Measurements from ENCODE around the gene OBSCN. TPM values are rescaled to one million over a fixed set of nuclear protein-coding genes. Genes with fewer than 3 reads are reported as not detected.

Gene OBSCN
- total RNA-seq, 1 experiment from 2014 or later, result 0.87 TPM

DNA sequence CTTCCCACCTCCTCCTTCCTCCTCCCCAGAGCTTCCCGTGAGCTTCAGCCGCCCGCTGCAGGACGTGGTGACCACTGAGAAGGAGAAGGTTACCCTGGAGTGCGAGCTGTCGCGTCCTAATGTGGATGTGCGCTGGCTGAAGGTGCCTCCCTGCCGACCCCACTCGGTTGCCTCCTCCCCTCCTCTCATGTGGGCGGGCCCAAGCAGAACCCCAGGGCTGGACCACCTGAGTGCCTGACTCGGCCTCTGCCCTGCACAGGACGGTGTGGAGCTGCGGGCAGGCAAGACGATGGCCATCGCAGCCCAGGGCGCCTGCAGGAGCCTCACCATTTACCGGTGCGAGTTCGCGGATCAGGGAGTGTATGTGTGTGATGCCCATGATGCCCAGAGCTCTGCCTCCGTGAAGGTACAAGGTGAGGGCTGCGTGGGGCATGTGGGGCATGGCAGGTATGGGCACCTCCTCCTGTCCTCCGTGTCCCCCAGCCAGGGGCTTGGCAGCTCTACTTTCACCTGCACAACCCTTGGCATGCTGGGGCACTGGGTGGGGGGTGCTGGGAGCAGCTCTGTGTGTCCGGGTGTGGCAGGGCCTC is 69.2 kb downstream of the OBSCN start:
- Histone ChIP-seq H3K27ac (no peak overlapping the region), H3K9me3 (replicated peaks) (no peaks in the 10 kb centered on the region), H3K36me3 (no peaks in the 10 kb centered on the region), H3K27me3 (replicated peaks) (peaks cover 7% of the 10 kb centered on the region), H3K4me3 (no peak overlapping the region), H3K4me1 (replicated peaks) (peaks cover 10% of the 10 kb centered on the region)
- no peak for DNase-seq (ENCODE audit: low read depth in 1 of 2, low spot score in 2 of 2)

DNA sequence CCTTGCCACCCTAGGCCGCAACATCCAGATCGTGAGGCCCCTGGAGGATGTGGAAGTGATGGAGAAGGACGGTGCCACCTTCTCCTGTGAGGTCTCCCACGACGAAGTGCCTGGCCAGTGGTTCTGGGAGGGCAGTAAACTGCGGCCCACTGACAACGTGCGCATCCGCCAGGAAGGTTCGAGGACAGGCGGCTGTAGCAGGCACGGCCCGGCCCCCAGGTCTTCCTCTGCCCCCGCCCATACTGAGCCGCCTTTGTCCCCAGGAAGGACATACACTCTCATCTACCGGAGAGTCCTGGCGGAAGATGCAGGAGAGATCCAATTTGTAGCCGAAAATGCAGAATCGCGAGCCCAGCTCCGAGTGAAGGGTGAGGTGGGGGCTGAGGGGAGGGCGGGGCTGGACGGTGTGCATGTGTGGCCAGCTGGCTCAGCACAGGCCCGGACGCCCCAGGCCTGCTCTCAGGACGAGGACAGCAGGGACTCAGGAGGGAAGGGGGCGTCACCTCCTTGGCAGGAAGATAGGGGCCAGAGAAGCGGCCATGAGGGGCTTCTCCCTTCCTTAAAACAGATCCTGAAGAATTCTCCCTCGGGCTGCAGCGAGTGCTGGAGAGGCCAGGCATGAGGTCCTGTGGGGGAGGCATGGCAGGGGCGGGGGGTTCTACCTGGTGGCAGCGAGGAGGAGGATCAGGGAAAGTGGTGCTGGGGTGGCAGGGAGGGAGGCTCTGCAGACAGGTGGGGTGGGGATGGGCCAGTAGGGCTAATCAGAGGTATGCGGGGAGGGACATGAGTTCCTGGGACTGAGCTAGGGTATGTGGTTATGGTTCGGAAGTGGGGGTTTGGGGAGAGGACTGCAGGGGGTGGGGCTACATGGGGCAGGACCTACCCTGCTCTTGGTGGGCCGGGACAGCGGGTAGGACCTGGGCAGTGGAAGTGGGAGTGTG is 69.9 kb downstream of the OBSCN start:
- Histone ChIP-seq H3K27me3 (replicated peaks) (peaks cover 7% of the 10 kb centered on the region), H3K9me3 (replicated peaks) (no peaks in the 10 kb centered on the region), H3K27ac (no peak overlapping the region), H3K36me3 (no peaks in the 10 kb centered on the region), H3K4me1 (replicated peaks) (peaks cover 10% of the 10 kb centered on the region), H3K4me3 (no peak overlapping the region)
- peak in 1 of 2 experiments; percentile 42 for DNase-seq (ENCODE audit: low read depth in 1 of 2, low spot score in 2 of 2)

DNA sequence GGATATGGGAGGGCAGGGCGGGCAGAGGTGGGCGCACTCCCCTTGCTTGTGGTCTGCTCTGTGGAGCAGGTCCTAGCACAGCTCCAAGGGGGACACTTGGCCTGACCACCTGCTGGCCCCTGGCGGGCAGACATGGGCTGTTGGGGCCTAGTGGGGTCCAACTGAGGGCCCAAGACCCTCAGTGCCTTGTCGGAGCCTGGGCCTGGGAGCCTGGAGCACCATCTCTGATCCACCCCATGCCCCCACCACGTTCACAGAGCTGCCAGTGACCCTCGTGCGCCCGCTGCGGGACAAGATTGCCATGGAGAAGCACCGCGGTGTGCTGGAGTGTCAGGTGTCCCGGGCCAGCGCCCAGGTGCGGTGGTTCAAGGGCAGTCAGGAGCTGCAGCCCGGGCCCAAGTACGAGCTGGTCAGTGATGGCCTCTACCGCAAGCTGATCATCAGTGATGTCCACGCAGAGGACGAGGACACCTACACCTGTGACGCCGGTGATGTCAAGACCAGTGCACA is 70.6 kb downstream of the OBSCN start:
- peaks cover 10% of the 10 kb centered on the region for H3K4me1 ChIP-seq (replicated peaks)
- no peak overlapping the region for H3K27ac ChIP-seq
- no peak for DNase-seq (ENCODE audit: low read depth in 1 of 2, low spot score in 2 of 2)
- no peak overlapping the region for H3K4me3 ChIP-seq
- H3K27me3 ChIP-seq (replicated peaks), result peaks cover 7% of the 10 kb centered on the region
- no peaks in the 10 kb centered on the region for H3K9me3 ChIP-seq (replicated peaks)
- H3K36me3 ChIP-seq, result no peaks in the 10 kb centered on the region

DNA sequence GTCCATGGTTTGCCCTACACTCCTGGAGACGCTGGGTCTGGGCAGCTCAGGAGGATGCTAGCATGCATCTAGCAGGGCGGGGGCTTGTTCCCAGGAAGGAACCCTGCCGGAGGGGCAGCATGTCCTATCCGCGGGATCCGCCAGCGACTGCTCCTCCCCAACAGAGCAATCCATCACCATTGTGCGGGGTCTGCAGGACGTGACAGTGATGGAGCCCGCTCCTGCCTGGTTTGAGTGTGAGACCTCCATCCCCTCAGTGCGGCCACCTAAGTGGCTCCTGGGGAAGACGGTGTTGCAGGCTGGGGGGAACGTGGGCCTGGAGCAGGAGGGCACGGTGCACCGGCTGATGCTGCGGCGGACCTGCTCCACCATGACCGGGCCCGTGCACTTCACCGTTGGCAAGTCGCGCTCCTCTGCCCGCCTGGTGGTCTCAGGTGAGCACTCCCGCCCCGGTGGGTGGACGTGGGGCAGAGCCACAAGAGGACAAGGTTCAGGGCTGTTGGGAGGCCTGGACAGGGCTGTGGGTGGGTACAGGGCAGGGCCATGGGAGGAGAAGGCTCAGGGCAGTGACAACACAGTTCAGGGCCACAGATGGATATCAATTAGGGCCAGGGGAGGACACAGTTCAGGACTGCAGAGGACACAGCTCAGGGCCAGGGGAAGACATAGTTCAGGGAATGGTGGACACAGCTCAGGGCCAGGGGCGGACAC is 71.3 kb downstream of the OBSCN start:
- Histone ChIP-seq H3K4me3 (no peak overlapping the region), H3K4me1 (replicated peaks) (peaks cover 10% of the 10 kb centered on the region), H3K27me3 (replicated peaks) (peaks cover 7% of the 10 kb centered on the region), H3K36me3 (no peaks in the 10 kb centered on the region), H3K27ac (no peak overlapping the region), H3K9me3 (replicated peaks) (no peaks in the 10 kb centered on the region)
- peak in 1 of 2 experiments; percentile 42 for DNase-seq (ENCODE audit: low read depth in 1 of 2, low spot score in 2 of 2)

DNA sequence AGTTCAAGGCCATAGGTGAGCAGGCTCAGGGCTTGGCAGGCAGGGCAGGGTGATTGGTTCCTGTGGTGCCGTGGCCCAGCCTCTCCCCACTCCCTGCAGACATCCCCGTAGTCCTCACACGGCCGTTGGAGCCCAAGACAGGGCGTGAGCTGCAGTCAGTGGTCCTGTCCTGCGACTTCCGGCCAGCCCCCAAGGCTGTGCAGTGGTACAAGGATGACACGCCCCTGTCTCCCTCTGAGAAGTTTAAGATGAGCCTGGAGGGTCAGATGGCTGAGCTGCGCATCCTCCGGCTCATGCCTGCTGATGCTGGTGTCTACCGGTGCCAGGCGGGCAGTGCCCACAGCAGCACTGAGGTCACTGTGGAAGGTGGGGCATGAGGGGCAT is 71.9 kb downstream of the OBSCN start:
- Histone ChIP-seq H3K27ac (no peak overlapping the region), H3K36me3 (no peaks in the 10 kb centered on the region), H3K4me1 (replicated peaks) (peaks cover 10% of the 10 kb centered on the region), H3K27me3 (replicated peaks) (peaks cover 7% of the 10 kb centered on the region), H3K4me3 (no peak overlapping the region), H3K9me3 (replicated peaks) (no peaks in the 10 kb centered on the region)
- DNase-seq (ENCODE audit: low read depth in 1 of 2, low spot score in 2 of 2), result no peak

DNA sequence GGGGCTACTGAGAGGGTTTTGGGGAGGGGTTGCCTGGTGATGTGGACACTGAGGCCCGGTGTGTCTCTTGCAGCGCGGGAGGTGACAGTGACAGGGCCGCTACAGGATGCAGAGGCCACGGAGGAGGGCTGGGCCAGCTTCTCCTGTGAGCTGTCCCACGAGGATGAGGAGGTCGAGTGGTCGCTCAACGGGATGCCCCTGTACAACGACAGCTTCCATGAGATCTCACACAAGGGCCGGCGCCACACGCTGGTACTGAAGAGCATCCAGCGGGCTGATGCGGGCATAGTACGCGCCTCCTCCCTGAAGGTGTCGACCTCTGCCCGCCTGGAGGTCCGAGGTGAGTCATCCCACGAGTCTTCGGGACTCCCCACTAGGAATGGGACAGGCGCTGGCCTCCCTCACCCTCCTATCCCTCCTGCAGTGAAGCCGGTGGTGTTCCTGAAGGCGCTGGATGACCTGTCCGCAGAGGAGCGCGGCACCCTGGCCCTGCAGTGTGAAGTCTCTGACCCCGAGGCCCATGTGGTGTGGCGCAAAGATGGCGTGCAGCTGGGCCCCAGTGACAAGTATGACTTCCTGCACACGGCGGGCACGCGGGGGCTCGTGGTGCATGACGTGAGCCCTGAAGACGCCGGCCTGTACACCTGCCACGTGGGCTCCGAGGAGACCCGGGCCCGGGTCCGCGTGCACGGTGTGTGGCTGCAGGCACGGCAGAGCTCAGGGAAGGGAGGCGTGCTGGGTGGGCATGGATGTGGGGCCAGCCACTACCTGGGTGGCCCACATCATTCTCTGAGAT is 72.5 kb downstream of the OBSCN start:
- Histone ChIP-seq H3K4me1 (replicated peaks) (peaks cover 9% of the 10 kb centered on the region), H3K36me3 (no peaks in the 10 kb centered on the region), H3K27me3 (replicated peaks) (peaks cover 5% of the 10 kb centered on the region), H3K9me3 (replicated peaks) (no peaks in the 10 kb centered on the region), H3K27ac (no peak overlapping the region), H3K4me3 (no peak overlapping the region)
- DNase-seq (ENCODE audit: low read depth in 1 of 2, low spot score in 2 of 2), result peak in 1 of 2 experiments; percentile 41

DNA sequence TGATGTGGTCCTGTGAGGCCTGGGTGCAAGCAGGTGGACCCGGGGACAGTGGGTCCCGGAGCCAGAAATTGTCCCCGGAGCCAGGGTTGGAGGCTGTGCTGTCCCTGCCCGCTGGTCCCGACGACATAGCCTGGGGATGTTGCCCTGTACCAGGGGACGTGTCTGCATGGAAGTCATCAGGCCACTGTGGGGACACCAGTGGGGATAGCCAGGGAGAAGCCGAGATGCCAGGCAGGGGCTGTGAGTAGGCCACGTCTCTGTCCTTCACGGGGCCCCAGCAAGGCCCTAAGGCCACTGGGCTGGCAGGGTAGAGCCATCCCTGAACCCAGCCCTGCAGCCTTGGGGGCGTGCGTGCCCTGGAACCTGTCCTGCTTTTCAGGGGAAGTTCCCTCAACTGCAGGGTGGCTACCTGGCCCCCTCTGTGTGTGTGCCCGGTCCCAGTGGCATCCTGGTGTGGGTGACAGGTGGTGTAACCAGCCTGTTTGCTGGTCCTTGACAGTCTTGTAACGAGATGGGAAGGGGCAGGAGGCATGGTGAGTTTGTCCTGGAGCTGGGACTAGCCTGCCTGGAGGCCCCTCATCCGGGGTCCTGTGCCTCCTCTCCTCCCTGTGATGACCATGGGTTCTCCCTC is 73.2 kb downstream of the OBSCN start:
- Histone ChIP-seq H3K27me3 (replicated peaks) (no peaks in the 10 kb centered on the region; the same call in none of the 2 replicates), H3K4me3 (no peak overlapping the region), H3K36me3 (no peaks in the 10 kb centered on the region), H3K27ac (no peak overlapping the region), H3K9me3 (replicated peaks) (no peaks in the 10 kb centered on the region), H3K4me1 (replicated peaks) (0 out of 2 replicates have a peak, but pooled peaks cover 5% of the 10 kb centered on the region)
- DNase-seq (ENCODE audit: low read depth in 1 of 2, low spot score in 2 of 2), result peak in 1 of 2 experiments; percentile 31

DNA sequence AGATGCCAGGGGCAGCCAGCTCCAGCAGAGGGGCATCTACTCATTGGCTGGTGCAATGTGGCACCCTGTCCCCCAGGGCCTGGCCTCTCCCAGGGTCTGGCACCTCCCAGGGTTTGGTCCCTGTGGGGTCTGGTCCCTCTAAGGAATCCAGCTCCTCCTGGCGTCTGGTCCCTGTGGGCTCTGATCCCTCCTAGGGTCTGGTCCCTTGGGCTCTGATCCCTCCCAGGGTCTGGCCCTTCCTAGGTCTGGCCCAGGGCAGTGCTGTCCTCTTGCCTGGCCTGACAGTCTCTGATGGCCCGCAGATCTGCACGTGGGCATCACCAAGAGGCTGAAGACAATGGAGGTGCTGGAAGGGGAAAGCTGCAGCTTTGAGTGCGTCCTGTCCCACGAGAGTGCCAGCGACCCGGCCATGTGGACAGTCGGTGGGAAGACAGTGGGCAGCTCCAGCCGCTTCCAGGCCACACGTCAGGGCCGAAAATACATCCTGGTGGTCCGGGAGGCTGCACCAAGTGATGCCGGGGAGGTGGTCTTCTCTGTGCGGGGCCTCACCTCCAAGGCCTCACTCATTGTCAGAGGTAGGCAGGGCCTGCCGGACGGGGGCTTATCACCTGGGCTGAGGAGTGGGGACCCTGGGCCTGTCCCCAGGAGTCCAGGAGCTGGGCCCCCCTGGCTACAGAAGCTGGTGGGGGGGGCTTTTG is 73.9 kb downstream of the OBSCN start:
- H3K9me3 ChIP-seq (replicated peaks), result no peaks in the 10 kb centered on the region
- no peaks in the 10 kb centered on the region for H3K4me1 ChIP-seq (replicated peaks)
- H3K27ac ChIP-seq, result no peak overlapping the region
- DNase-seq (ENCODE audit: low read depth in 1 of 2, low spot score in 2 of 2), result peak in 1 of 2 experiments; percentile 39
- H3K4me3 ChIP-seq, result no peak overlapping the region
- H3K36me3 ChIP-seq, result no peaks in the 10 kb centered on the region
- H3K27me3 ChIP-seq (replicated peaks), result no peaks in the 10 kb centered on the region; the same call in 1 of the 2 replicates

DNA sequence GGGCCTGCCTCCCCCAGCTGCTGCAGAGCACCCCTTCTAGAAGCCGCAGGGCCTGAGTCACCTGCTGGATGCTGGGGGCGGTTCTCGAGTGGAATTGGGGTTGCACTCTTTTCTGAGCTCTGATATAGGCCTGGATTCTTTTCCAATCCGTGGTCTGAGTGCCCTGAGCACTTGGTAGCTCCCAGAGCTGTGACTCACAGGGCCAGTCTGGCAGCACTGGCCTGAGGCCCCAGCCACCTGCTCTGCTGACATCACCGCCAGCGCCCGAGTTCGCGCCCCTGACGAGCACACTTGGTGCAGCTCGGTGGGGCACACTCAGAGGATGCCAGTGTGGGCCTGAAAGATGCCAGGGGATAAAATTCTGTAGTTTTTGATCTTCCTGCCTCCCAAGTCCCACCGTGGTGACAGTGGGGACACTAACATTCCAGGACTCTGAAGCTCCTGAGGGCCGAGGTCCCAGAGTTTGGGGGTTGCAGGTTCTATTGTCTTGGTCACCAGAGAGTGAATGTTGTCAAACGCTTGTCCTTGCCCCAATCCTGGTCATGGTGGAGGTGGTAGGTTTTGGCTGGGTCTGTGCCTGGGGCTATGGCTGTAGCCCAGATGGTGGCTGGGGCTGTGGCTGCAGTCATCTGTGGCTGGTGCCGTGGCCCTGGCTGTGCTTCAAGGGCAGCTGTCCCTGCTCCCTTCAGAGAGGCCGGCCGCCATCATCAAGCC is 74.6 kb downstream of the OBSCN start:
- H3K4me1 ChIP-seq (replicated peaks), result no peaks in the 10 kb centered on the region
- no peaks in the 10 kb centered on the region for H3K36me3 ChIP-seq
- DNase-seq (ENCODE audit: low read depth in 1 of 2, low spot score in 2 of 2), result no peak
- no peak overlapping the region for H3K4me3 ChIP-seq
- no peaks in the 10 kb centered on the region for H3K9me3 ChIP-seq (replicated peaks)
- H3K27ac ChIP-seq, result no peak overlapping the region
- H3K27me3 ChIP-seq (replicated peaks), result no peaks in the 10 kb centered on the region

DNA sequence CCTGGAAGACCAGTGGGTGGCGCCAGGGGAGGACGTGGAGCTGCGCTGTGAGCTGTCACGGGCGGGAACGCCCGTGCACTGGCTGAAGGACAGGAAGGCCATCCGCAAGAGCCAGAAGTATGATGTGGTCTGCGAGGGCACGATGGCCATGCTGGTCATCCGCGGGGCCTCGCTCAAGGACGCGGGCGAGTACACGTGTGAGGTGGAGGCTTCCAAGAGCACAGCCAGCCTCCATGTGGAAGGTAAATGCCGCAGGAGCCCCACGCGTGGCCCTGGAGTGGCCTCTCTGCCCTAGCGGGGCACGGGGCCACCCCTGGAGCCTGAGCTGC is 75.2 kb downstream of the OBSCN start:
- H3K4me1 ChIP-seq (replicated peaks), result no peaks in the 10 kb centered on the region
- no peaks in the 10 kb centered on the region for H3K9me3 ChIP-seq (replicated peaks)
- H3K27me3 ChIP-seq (replicated peaks), result no peaks in the 10 kb centered on the region
- no peaks in the 10 kb centered on the region for H3K36me3 ChIP-seq
- no peak overlapping the region for H3K27ac ChIP-seq
- H3K4me3 ChIP-seq, result no peak overlapping the region
- peak in 1 of 2 experiments; percentile 34 for DNase-seq (ENCODE audit: low read depth in 1 of 2, low spot score in 2 of 2)

DNA sequence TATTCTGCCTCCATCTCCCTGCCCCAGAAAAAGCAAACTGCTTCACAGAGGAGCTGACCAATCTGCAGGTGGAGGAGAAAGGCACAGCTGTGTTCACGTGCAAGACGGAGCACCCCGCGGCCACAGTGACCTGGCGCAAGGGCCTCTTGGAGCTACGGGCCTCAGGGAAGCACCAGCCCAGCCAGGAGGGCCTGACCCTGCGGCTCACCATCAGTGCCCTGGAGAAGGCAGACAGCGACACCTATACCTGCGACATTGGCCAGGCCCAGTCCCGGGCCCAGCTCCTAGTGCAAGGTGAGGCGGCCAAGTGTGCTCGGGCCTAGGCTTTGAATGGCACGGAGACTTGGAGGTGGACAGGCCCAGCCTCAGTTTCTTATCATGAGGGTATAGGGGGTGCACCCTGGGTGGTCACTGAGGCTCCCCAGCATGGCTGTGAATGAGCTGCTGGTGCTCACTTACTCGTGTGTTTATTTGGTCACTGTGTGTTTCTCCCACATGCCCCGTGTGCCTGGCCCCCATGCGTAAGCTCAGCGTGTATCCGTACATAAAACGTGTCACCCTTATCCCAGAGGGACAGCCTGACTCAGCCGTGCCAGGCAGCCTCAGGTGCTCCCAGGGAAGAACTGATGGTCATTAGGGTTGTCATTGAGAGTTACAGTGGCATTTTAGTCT is 75.8 kb downstream of the OBSCN start:
- no peak overlapping the region for H3K4me3 ChIP-seq
- no peaks in the 10 kb centered on the region for H3K9me3 ChIP-seq (replicated peaks)
- H3K4me1 ChIP-seq (replicated peaks), result no peaks in the 10 kb centered on the region
- no peaks in the 10 kb centered on the region for H3K36me3 ChIP-seq
- H3K27ac ChIP-seq, result no peak overlapping the region
- DNase-seq (ENCODE audit: low read depth in 1 of 2, low spot score in 2 of 2), result peak in 1 of 2 experiments; percentile 31
- H3K27me3 ChIP-seq (replicated peaks), result no peaks in the 10 kb centered on the region

DNA sequence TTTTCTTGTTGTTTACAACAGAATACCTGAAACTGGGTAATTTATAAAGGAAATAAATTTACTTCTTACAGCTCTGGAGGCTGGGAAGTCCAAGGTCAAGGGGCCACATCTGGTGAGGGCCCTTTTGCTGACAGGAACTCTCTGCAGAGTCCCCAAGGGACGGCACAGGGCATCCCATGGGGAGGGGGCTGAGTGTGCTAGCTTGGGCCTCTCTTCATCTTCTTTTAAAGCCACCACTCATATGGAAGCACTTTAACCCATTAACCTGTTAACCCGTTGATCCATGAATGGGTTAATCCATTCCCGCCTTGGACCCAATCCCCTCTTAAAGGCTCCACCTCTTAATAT is 76.3 kb downstream of the OBSCN start:
- Histone ChIP-seq H3K4me1 (replicated peaks) (no peaks in the 10 kb centered on the region), H3K27me3 (replicated peaks) (no peaks in the 10 kb centered on the region), H3K36me3 (no peaks in the 10 kb centered on the region), H3K9me3 (replicated peaks) (no peaks in the 10 kb centered on the region), H3K4me3 (no peak overlapping the region), H3K27ac (no peak overlapping the region)
- no peak for DNase-seq (ENCODE audit: low read depth in 1 of 2, low spot score in 2 of 2)

Measured in SJSA1 (cell line).